Fibroblast of villous mesenchyme (primary cell): ENCODE results near the gene ZNF716. TPM values are rescaled to one million over a fixed set of nuclear protein-coding genes. Genes with fewer than 3 reads are reported as not detected.
"Not testable (repeated sequence)": the region's sequence is repeated elsewhere in the genome, so short reads cannot be mapped to it uniquely, and the experiment has no call there.

Experiments
- DNase-seq: peaks from one replicate; pipeline ENCODE4 v3.0.0-alpha.2; 2010; ENCODE audit warnings: low read depth
- H3K4me3 ChIP-seq: 2 replicates; pipeline ENCODE4 v1.5.1; 2011; ENCODE audit warnings: low read depth, mild to moderate bottlenecking, low read length
- small RNA-seq: library from RNA; depleted of rRNA; stranded (forward); fragments of <200 nt; gene quantifications from one replicate; pipeline ENCODE3, GENCODE V24; 2012
- total RNA-seq: library from RNA; depleted of rRNA; stranded (reverse); fragments of >200 nt; gene quantifications from 2 replicates; pipeline ENCODE4 v1.2.3, GENCODE V29; 2012
- TF ChIP-seq, protein P1 (sequence below): IDR thresholded peaks from 2 replicates; pipeline ENCODE4 v1.5.1; 2012; ENCODE audit warnings: low read depth, mild to moderate bottlenecking, low read length; ENCODE audit not compliant: insufficient read depth

ZNF716 gene
- total RNA-seq, 1 donor = not detected

GRCh38 chr7:57487957-57488356, 38.0 kb downstream of the ZNF716 start:
- DNase-seq = no peak
- no peak overlapping the region for H3K4me3 ChIP-seq
- TF ChIP-seq, protein P1, sequence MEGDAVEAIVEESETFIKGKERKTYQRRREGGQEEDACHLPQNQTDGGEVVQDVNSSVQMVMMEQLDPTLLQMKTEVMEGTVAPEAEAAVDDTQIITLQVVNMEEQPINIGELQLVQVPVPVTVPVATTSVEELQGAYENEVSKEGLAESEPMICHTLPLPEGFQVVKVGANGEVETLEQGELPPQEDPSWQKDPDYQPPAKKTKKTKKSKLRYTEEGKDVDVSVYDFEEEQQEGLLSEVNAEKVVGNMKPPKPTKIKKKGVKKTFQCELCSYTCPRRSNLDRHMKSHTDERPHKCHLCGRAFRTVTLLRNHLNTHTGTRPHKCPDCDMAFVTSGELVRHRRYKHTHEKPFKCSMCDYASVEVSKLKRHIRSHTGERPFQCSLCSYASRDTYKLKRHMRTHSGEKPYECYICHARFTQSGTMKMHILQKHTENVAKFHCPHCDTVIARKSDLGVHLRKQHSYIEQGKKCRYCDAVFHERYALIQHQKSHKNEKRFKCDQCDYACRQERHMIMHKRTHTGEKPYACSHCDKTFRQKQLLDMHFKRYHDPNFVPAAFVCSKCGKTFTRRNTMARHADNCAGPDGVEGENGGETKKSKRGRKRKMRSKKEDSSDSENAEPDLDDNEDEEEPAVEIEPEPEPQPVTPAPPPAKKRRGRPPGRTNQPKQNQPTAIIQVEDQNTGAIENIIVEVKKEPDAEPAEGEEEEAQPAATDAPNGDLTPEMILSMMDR = no peak

GRCh38 chr7:57495111-57495510, 45.1 kb downstream of the ZNF716 start:
- not testable (repeated sequence) for DNase-seq, H3K4me3 ChIP-seq

- DNase-seq = no peak
- no peak overlapping the region for H3K4me3 ChIP-seq
- TF ChIP-seq, protein P1 = no peak
These were observed 46.4 kb downstream of the ZNF716 start for GRCh38 chr7:57496395-57496794.

DNA sequence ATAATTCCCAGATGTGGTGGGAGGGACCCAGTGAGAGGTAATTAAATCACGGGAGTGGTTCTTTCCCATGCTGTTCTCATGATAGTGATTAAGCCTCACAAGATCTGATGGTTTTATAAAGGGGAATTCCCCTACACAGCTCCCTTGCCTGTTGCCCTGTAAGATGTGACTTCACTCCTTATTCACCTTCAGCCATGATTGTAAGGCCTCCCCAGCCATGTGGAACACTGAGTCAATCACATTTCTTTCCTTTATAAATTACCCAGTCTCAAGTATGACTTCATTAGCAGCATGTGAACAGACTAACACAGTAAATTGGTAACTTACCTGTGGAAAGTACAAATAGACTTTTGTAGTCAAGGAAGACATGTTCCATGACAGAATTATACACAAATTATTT, 55.2 kb downstream of the ZNF716 start:
- no peak for DNase-seq
- H3K4me3 ChIP-seq = no peak overlapping the region
- TF ChIP-seq, protein P1 = no peak

Small RNA genes lying within 50 kb of the gene (small RNA-seq; reads per million reads assigned to genes)
- not detected for gene MIR3147
